WTC11 (cell line): ENCODE measurements around the gene TANC1.

Experiments used
- ATF1 ChIP-seq: sonication (generic); formaldehyde crosslinking; IDR thresholded peaks from 2 replicates; pipeline ENCODE4 v1.8.1; 2023; ENCODE audit warnings: mild to moderate bottlenecking, moderate library complexity, missing genetic modification reagents
- CDX4 ChIP-seq: fragments of 250-450 bp; sonication (Bioruptor Pico); IDR thresholded peaks from 2 replicates; pipeline ENCODE4 v1.9.0; 2021; ENCODE audit warnings: moderate library complexity, mild to moderate bottlenecking, inconsistent platforms, borderline replicate concordance
- CREM ChIP-seq: sonication (generic); formaldehyde crosslinking; IDR thresholded peaks from 2 replicates; pipeline ENCODE4 v1.8.1; 2022; ENCODE audit warnings: mild to moderate bottlenecking, missing genetic modification reagents, moderate library complexity
- CTCF ChIP-seq: fragments of 200-600 bp; IDR thresholded peaks from 2 replicates; pipeline ENCODE4 v1.8.0; 2022; ENCODE audit warnings: antibody characterized with exemption
- ELF4 ChIP-seq: sonication (generic); formaldehyde crosslinking; IDR thresholded peaks from 2 replicates; pipeline ENCODE4 v1.8.1; 2022; ENCODE audit warnings: low read depth, mild to moderate bottlenecking, moderate library complexity, missing genetic modification reagents
- JUN ChIP-seq: sonication (generic); formaldehyde crosslinking; IDR thresholded peaks from 2 replicates; pipeline ENCODE4 v1.8.0; 2023; ENCODE audit warnings: mild to moderate bottlenecking, missing genetic modification reagents
- MAX ChIP-seq: sonication (generic); formaldehyde crosslinking; IDR thresholded peaks from 2 replicates; pipeline ENCODE4 v1.8.0; 2022; ENCODE audit warnings: mild to moderate bottlenecking, missing genetic modification reagents
- SMAD3 ChIP-seq: sonication (generic); formaldehyde crosslinking; IDR thresholded peaks from 2 replicates; pipeline ENCODE4 v1.8.0; 2022; ENCODE audit warnings: missing genetic modification reagents, mild to moderate bottlenecking, borderline replicate concordance
- STAT6 ChIP-seq: sonication (generic); formaldehyde crosslinking; conservative IDR thresholded peaks from 2 replicates; pipeline ENCODE4 v1.8.1; 2023; ENCODE audit warnings: mild to moderate bottlenecking, low read depth, missing genetic modification reagents, moderate library complexity
- TCF7 ChIP-seq: sonication (generic); formaldehyde crosslinking; IDR thresholded peaks from 2 replicates; pipeline ENCODE4 v1.8.0; 2022; ENCODE audit warnings: mild to moderate bottlenecking, low read depth, missing genetic modification reagents, moderate library complexity
- USF2 ChIP-seq: sonication (generic); formaldehyde crosslinking; IDR thresholded peaks from 2 replicates; pipeline ENCODE4 v1.8.1; 2023; ENCODE audit warnings: mild to moderate bottlenecking, missing genetic modification reagents, moderate library complexity
- ZNF263 ChIP-seq: sonication (generic); formaldehyde crosslinking; IDR thresholded peaks from 2 replicates; pipeline ENCODE4 v1.8.1; 2022; ENCODE audit warnings: low read depth, mild to moderate bottlenecking, moderate library complexity, missing genetic modification reagents
- TF ChIP-seq, protein P1 (sequence below): sonication (generic); formaldehyde crosslinking; IDR thresholded peaks from 2 replicates; pipeline ENCODE4 v1.8.0; 2023; ENCODE audit warnings: mild to moderate bottlenecking, missing genetic modification reagents

- TF ChIP-seq CTCF: no peak
- no peak for TF ChIP-seq ZNF263 (CRISPR knock-in tag)
- TF ChIP-seq CREM (CRISPR knock-in tag): no peak
- no peak for TF ChIP-seq ELF4 (CRISPR knock-in tag)
- TF ChIP-seq TCF7 (CRISPR knock-in tag): no peak
- no peak for TF ChIP-seq MAX (CRISPR knock-in tag)
- TF ChIP-seq JUN (CRISPR knock-in tag): no peak
- no peak for TF ChIP-seq CDX4
- TF ChIP-seq STAT6 (CRISPR knock-in tag): no peak
- TF ChIP-seq SMAD3: no peak
- TF ChIP-seq, protein P1, sequence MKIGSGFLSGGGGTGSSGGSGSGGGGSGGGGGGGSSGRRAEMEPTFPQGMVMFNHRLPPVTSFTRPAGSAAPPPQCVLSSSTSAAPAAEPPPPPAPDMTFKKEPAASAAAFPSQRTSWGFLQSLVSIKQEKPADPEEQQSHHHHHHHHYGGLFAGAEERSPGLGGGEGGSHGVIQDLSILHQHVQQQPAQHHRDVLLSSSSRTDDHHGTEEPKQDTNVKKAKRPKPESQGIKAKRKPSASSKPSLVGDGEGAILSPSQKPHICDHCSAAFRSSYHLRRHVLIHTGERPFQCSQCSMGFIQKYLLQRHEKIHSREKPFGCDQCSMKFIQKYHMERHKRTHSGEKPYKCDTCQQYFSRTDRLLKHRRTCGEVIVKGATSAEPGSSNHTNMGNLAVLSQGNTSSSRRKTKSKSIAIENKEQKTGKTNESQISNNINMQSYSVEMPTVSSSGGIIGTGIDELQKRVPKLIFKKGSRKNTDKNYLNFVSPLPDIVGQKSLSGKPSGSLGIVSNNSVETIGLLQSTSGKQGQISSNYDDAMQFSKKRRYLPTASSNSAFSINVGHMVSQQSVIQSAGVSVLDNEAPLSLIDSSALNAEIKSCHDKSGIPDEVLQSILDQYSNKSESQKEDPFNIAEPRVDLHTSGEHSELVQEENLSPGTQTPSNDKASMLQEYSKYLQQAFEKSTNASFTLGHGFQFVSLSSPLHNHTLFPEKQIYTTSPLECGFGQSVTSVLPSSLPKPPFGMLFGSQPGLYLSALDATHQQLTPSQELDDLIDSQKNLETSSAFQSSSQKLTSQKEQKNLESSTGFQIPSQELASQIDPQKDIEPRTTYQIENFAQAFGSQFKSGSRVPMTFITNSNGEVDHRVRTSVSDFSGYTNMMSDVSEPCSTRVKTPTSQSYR: no peak
- TF ChIP-seq ATF1 (CRISPR knock-in tag): no peak
- TF ChIP-seq USF2: no peak
Observed at GRCh38 chr2:159209341-159210306, 241.2 kb downstream of the TANC1 start.
